HCT116 (cell line): ENCODE measurements around the gene FLYWCH1.

ENCODE experiments used
- EGR1 ChIP-seq: IDR thresholded peaks from 2 replicates; pipeline ENCODE4 v1.6.1; 2012; ENCODE audit warnings: low read depth
- EZH2 ChIP-seq: fragments of 200-600 bp; sonication (generic); IDR thresholded peaks from 2 replicates; pipeline ENCODE4 v1.6.1; 2017; ENCODE audit warnings: antibody characterized with exemption, mixed run types
- POLR2A ChIP-seq: IDR thresholded peaks from 2 replicates; pipeline ENCODE4 v1.7.0; 2011; ENCODE audit warnings: borderline replicate concordance; ENCODE audit not compliant: insufficient read depth, insufficient read length; ENCODE audit errors: extremely low read depth
- POLR2AphosphoS5 ChIP-seq: IDR thresholded peaks from 2 replicates; pipeline ENCODE4 v1.6.1; 2011; ENCODE audit warnings: mild to moderate bottlenecking, low read depth, low read length, moderate library complexity
- RAD21 ChIP-seq: IDR thresholded peaks from 2 replicates; pipeline ENCODE4 v1.6.1; 2012; ENCODE audit warnings: low read depth, mild to moderate bottlenecking
- TCF7L2 ChIP-seq: IDR thresholded peaks from 2 replicates; pipeline ENCODE4 v1.7.0; 2011; ENCODE audit warnings: borderline replicate concordance, inconsistent platforms; ENCODE audit not compliant: insufficient read depth, insufficient read length; ENCODE audit errors: extremely low read depth
- YY1 ChIP-seq: IDR thresholded peaks from 2 replicates; pipeline ENCODE4 v1.6.1; 2011; ENCODE audit warnings: low read length, low read depth, moderate library complexity, mild to moderate bottlenecking; ENCODE audit not compliant: insufficient replicate concordance; ENCODE audit errors: extremely low read depth
- TF ChIP-seq, protein P1 (sequence below): IDR thresholded peaks from 2 replicates; pipeline ENCODE4 v1.6.1; 2012; ENCODE audit warnings: low read depth
- TF ChIP-seq, protein P2 (sequence below), 3 experiments: fragments of 200-600 bp in 1 of 3; sonication (generic) in 1 of 3; IDR thresholded peaks in 2 of 3; conservative IDR thresholded peaks in 1 of 3; 2 replicates each; pipeline ENCODE4 v1.5.1; 2012 to 2017; ENCODE audit warnings: low read depth in 2 of 3, low read length in 2 of 3, antibody characterized with exemption in 1 of 3, borderline replicate concordance in 1 of 3, control low read depth in 1 of 3, mild to moderate bottlenecking in 1 of 3, mixed read lengths in 1 of 3, mixed run types in 1 of 3, moderate library complexity in 1 of 3; ENCODE audit not compliant: insufficient read depth in 1 of 3

DNA sequence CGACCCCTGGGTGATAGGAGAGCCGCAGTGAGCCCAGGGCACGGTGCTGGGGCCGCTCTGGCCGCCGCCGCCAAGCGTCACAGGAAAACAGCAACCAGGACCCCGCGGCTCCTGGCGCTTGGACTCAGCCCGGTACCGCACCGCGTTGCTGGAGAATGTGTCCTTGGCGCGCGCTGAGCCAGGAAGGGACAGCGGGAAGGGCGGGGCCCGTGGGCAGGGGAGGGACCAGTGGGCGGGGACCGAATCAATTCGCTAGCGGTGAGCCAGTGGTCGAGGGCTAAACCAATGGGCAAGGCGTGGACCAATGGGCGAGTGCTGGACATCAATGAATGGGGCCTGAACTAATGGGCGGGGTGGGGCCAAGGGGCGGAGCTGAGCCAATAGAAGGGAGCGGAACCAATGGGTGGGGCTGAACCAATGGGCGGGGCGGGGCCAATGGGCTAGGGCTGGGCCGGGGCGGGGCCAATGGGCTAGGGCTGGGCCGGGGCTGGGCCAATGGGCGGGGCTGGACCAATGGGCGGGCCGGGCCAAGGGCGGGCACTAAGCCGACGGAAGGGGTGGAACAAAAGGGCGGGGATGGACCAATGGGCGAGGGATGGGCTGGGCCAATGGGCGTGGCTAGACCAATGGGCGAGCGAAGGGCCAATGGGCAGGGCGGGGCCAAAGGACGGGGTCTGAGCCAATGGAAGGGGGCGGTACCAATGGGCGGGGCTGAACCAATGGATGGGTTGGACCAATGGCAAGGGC is 6.3 kb upstream of the FLYWCH1 start:
- TF ChIP-seq, protein P1, sequence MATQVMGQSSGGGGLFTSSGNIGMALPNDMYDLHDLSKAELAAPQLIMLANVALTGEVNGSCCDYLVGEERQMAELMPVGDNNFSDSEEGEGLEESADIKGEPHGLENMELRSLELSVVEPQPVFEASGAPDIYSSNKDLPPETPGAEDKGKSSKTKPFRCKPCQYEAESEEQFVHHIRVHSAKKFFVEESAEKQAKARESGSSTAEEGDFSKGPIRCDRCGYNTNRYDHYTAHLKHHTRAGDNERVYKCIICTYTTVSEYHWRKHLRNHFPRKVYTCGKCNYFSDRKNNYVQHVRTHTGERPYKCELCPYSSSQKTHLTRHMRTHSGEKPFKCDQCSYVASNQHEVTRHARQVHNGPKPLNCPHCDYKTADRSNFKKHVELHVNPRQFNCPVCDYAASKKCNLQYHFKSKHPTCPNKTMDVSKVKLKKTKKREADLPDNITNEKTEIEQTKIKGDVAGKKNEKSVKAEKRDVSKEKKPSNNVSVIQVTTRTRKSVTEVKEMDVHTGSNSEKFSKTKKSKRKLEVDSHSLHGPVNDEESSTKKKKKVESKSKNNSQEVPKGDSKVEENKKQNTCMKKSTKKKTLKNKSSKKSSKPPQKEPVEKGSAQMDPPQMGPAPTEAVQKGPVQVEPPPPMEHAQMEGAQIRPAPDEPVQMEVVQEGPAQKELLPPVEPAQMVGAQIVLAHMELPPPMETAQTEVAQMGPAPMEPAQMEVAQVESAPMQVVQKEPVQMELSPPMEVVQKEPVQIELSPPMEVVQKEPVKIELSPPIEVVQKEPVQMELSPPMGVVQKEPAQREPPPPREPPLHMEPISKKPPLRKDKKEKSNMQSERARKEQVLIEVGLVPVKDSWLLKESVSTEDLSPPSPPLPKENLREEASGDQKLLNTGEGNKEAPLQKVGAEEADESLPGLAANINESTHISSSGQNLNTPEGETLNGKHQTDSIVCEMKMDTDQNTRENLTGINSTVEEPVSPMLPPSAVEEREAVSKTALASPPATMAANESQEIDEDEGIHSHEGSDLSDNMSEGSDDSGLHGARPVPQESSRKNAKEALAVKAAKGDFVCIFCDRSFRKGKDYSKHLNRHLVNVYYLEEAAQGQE: no peak
- TF ChIP-seq EGR1 (no peak), TCF7L2 (peak; percentile 64), POLR2A (peak; percentile 98), YY1 (peak; percentile 76), RAD21 (no peak), POLR2AphosphoS5 (peak; percentile 100), EZH2 (no peak)
- TF ChIP-seq, protein P2, sequence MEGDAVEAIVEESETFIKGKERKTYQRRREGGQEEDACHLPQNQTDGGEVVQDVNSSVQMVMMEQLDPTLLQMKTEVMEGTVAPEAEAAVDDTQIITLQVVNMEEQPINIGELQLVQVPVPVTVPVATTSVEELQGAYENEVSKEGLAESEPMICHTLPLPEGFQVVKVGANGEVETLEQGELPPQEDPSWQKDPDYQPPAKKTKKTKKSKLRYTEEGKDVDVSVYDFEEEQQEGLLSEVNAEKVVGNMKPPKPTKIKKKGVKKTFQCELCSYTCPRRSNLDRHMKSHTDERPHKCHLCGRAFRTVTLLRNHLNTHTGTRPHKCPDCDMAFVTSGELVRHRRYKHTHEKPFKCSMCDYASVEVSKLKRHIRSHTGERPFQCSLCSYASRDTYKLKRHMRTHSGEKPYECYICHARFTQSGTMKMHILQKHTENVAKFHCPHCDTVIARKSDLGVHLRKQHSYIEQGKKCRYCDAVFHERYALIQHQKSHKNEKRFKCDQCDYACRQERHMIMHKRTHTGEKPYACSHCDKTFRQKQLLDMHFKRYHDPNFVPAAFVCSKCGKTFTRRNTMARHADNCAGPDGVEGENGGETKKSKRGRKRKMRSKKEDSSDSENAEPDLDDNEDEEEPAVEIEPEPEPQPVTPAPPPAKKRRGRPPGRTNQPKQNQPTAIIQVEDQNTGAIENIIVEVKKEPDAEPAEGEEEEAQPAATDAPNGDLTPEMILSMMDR (IDR thresholded peaks at IDR 0.05 in 2 of 3, conservative IDR thresholded peaks at IDR 0.05 in 1 of 3; ENCODE audit: borderline replicate concordance in 1 of 3, insufficient read depth in 1 of 3, low read depth in 2 of 3, low read length in 2 of 3): no peak
